ENCODE measurements around the gene GPSM3. TPM values are rescaled to one million over a fixed set of nuclear protein-coding genes. Genes with fewer than 3 reads are reported as not detected.

The GPSM3 gene
- total and polyA plus RNA-seq, 2 of the 13 experiments (the other 11 are each of a cell fraction or from before 2014, with no cell fraction given): 0.18 to 6.2 TPM

- TF ChIP-seq XBP1 (CRISPR knock-in tag; IDR thresholded peaks at IDR 0.05): no peak
- peak; percentile 81; the same call in 1 of the 2 replicates for TF ChIP-seq ZNF709 (CRISPR knock-in tag; IDR thresholded peaks at IDR 0.05)
- TF ChIP-seq, protein P1, sequence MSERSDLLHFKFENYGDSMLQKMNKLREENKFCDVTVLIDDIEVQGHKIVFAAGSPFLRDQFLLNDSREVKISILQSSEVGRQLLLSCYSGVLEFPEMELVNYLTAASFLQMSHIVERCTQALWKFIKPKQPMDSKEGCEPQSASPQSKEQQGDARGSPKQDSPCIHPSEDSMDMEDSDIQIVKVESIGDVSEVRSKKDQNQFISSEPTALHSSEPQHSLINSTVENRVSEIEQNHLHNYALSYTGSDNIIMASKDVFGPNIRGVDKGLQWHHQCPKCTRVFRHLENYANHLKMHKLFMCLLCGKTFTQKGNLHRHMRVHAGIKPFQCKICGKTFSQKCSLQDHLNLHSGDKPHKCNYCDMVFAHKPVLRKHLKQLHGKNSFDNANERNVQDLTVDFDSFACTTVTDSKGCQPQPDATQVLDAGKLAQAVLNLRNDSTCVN (CRISPR knock-in tag; IDR thresholded peaks at IDR 0.05; ENCODE audit: borderline replicate concordance): peak; percentile 27; the same call in 1 of the 2 replicates
- TF ChIP-seq GATA4 (IDR thresholded peaks at IDR 0.05; ENCODE audit: borderline replicate concordance, low read depth): 0 out of 2 replicates have a peak, but pooled peaks have one; percentile 25
- TF ChIP-seq ZNF333 (CRISPR knock-in tag; IDR thresholded peaks at IDR 0.05; ENCODE audit: borderline replicate concordance): no peak; the same call in 1 of the 2 replicates
- TF ChIP-seq ZBTB39 (CRISPR knock-in tag; IDR thresholded peaks at IDR 0.05): peak; percentile 89; the same call in 1 of the 2 replicates
- TF ChIP-seq LCORL (IDR thresholded peaks at IDR 0.05): no peak
- TF ChIP-seq LCORL (CRISPR knock-in tag; IDR thresholded peaks at IDR 0.05): peak; percentile 77; the same call in 1 of the 2 replicates
- TF ChIP-seq ZNF558 (CRISPR knock-in tag; IDR thresholded peaks at IDR 0.05; ENCODE audit: borderline replicate concordance): no peak; the same call in 1 of the 2 replicates
- no peak for TF ChIP-seq ZNF609 (CRISPR knock-in tag; IDR thresholded peaks at IDR 0.05; ENCODE audit: borderline replicate concordance)
- TF ChIP-seq ZNF280D (CRISPR knock-in tag; IDR thresholded peaks at IDR 0.05): peak; percentile 92
- peak; percentile 72; the same call in 1 of the 2 replicates for TF ChIP-seq ZNF329 (CRISPR knock-in tag; IDR thresholded peaks at IDR 0.05; ENCODE audit: low read depth)
- TF ChIP-seq ZMAT3 (CRISPR knock-in tag; conservative IDR thresholded peaks at IDR 0.05): peak; percentile 91
- no peak for TF ChIP-seq XRCC5 (optimal IDR thresholded peaks at IDR 0.05; ENCODE audit: low read length)
- TF ChIP-seq ZNF746 (CRISPR knock-in tag; IDR thresholded peaks at IDR 0.05): peak; percentile 65
- peak; percentile 55; the same call in 1 of the 2 replicates for TF ChIP-seq ZNF317 (CRISPR knock-in tag; IDR thresholded peaks at IDR 0.05)
- TF ChIP-seq ZNF572 (CRISPR knock-in tag; IDR thresholded peaks at IDR 0.05): no peak
- TF ChIP-seq ZNF343 (CRISPR knock-in tag; IDR thresholded peaks at IDR 0.05): peak; percentile 27; the same call in 1 of the 2 replicates
These were observed 3.6 kb upstream of the GPSM3 start (continued) for GRCh38 chr6:32195902-32196681.
